HG03060 (cell line): ENCODE measurements around the gene CLDN11.
A peak's percentile ranks its signal among the peaks of the same experiment; 100 is the strongest.

Experiments used
- ATAC-seq: cut with Tn5 transposase; IDR thresholded peaks from one replicate; pipeline ENCODE4 v1.9.1; 2021; ENCODE audit warnings: low read depth, moderate number of reproducible peaks; ENCODE audit not compliant: unreplicated experiment

CLDN11 gene

DNA sequence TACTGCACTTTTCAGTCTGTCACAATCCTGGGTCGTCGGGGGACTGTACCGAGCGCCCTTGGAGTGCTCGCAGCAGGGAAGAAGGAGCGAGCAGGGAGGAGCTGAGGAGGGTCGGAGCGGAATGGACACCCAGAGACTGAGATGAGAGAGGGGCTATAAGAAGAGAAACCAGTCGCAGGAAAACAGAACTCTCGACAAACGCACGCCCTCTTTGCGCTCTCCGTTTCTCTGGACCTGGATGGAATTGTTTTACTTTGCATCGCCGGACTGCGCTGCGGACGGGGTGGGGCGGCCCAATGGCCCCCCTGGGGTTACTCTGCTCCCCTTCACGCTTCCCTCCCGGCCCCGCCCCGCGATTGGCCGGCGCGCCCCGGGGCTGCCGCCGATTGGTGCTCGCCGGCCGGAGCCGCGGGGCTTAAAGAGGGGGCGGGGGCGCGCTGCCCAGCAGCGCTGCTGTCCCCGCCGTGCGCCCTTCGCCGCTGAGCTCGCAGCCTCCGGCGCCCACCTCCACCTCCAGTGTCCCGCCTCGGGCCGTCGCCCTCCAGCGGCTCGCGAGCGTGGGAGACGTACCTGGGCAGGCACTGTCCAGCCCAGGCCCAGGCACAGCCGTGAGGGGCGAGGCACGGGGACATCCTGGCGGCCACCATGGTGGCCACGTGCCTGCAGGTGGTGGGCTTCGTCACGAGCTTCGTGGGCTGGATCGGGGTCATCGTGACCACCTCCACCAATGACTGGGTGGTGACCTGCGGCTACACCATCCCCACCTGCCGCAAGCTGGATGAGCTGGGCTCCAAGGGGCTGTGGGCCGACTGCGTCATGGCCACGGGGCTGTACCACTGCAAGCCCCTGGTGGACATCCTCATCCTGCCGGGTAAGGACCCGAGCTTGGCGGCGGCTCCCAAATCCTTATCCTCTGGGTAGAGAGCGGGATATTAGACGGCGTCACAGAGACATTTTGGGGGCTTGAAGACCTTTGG, at the start of gene CLDN11:
Gene CLDN11 (plus strand): TSS at position 447 of the 977 bp plus-strand sequence. CDS start 199 bp downstream, at position 646.
- no peak for ATAC-seq

DNA sequence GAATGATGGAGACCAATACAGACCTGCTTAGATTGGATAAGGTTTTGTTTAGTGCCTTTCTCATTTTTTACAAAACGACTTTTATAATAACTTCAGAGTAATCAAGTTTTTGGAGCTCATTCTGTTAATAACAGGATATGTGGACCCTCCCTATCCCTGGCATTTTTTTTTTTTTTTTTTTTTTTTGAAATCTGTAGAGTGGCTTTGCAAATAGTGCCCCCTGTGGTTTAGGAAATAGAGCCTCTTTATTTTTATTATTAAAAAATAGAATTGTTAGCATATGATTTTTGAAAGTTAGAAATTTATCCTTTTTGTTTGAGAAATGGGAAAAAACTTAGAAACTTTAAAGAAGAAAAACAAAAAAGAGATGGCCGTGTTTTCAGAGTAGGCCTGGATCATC, 49.7 kb upstream of the CLDN11 start:
- ATAC-seq = no peak

DNA sequence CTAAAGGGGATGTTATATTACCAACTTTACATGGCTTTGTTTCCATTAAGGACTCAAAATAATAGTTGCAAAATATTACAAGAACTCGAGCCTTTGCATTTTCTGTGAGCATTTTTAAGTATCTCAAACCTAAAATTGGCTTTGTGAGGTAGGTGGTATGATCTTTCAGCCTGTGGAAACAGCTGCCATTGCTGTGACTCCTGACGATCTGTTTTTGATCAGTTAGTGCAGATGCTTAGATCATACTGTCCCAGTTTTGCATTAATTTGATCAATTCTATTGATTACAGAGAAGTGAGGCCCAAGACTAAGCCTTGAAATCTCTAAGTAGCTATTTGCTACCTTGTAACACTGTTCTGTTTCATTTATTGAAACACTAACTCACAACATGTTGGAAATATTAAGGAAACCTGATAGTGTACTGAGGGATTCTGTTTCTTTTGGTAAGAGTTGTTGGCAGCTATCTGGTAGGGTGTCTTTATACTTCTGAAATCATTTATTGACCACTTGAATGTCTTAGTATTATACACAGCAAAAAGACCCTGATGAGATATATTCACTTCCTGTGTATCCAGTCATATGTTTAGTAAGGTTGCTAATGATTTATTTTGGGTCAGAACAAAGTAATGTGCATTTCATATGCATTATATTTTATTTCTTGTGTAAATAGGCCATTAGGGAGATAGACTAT, 46.3 kb upstream of the CLDN11 start:
- ATAC-seq = no peak

DNA sequence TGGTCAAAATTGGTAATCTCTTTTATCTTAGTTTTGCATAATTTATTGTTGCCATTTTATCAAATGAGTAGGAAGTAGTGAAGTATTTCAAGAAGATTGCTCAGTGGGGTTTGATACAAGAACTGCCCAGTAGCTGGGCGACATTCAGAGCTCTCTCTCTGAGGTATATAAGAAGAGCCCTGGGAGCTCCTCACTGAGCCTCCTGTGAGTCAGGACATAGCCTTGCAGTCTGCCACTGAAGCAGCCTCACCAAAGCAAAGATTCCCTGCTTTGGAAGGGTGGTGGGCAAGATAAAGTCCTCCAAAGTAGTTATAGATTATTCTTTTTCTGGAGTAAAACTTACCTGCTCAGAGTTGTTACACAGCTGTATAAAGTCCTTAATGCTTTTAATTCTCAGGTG, 35.1 kb upstream of the CLDN11 start:
- no peak for ATAC-seq

DNA sequence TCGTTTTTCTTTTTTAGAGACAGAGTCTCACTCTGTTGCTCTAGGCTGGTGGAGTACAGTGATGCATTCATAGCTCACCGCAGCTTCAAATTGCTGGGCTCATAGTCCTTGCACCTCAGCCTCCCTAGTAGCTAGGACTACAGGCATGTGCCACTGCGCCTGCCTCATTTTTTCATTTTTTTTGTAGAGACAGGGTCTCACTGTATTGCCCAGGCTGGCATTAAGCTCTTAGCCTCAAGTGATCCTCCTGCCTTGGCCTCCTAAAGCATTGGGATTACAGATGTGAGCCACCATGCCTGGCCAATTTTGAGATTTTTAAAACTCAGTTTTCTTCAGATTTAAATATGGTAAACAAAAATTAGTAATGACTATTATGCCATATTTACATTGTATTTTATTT, 32.2 kb upstream of the CLDN11 start:
- no peak for ATAC-seq

DNA sequence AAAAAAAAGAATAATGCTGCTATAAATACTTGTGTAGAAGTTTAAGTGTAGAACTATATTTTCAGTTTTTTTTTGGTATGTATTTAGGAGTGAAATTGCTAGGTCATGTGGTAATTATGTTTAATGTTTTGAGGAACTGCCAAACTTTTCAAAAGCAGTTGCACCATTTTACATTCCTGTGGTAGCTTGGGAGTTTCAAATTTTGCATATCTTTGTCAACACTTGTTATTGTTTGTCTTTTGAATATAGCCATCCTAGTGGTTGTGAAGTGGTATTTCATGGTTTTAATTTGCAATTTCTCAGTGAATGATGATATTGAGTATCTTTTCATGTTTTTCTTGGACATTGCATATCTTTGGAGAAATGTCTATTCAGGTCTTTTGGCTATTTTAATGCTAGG, 30.7 kb upstream of the CLDN11 start:
- ATAC-seq = no peak

DNA sequence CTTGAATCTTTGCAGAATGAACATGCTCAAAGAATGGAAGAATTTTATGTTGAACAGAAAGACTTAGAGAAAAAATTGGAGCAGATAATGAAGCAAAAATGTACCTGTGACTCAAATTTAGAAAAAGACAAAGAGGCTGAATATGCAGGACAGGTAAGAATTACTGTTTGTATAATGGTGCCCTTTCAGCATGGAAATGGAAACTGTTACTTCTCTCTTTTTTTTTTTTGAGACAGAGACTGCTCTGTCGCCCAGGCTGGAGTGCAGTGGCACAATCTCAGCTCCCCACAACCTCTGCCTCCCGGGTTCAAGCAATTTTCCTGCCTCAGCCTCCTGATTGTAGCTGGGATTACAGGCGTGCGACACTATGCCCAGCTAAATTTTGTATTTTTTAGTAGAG, 27.6 kb upstream of the CLDN11 start:
- ATAC-seq = no peak

DNA sequence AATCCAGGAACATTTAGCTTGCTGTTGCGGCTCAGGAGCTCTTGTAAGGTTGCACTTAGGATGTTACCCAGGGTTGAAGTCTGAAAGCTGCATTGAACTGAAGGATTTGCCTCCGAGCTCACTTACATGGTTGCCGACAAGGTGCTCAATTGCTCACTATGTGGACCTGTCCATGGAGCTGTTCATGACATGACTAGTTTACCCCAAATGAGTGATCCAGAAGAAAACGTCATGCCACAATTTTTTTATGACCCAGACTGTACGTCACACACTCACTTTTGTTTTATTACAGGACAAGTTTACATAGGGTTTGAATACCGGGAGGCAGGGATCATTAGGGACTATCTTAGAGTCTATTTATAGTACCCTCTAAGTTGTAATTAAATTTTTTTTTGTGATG, 21.0 kb upstream of the CLDN11 start:
- ATAC-seq = no peak

DNA sequence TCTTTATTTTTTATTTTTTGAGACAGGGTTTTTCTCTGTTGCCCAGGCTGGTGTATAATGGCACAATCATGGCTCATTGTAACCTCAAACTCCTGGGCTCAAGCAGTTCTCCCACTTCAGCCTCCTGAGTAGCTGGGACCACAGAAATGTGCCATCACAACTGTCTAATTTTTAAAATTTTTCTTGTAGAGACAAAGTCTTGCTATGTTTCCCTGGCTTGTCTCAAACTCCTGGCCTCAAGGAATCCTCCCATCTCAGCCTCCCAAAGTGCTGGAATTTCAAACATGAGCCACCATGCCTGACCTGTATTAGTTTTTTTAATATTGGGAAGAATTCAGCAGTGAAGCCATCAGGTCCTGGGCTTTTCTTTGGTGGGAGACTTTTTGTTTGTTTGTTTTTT, 13.6 kb upstream of the CLDN11 start:
- no peak for ATAC-seq

DNA sequence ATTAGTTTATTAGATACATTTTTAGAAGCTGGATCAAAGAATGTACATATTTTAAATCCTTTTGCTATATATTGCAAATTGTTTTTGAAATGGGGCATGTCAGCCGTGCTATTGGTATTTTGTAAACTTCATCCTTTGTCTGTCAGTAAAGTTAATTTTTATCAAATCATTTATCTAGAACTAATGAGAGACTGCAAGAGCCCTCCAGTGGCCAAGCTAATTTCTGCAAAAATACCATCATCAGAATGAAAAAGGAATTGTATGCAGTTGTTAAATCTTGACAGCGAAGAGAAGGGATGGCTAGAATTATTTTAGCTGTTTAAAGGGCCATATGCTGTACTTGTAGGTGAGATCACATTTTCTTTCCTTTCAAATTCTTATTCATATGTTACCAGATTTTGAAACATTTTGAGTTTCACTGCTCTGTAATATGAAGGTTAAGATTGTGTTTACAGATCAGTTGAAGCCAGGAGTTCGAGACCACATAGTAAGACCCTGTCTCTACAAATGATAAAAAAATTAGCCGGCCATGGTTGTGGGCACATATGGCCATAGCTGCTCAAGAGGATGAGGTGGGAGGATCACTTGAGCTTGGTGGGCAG, 8.1 kb upstream of the CLDN11 start:
- no peak for ATAC-seq

DNA sequence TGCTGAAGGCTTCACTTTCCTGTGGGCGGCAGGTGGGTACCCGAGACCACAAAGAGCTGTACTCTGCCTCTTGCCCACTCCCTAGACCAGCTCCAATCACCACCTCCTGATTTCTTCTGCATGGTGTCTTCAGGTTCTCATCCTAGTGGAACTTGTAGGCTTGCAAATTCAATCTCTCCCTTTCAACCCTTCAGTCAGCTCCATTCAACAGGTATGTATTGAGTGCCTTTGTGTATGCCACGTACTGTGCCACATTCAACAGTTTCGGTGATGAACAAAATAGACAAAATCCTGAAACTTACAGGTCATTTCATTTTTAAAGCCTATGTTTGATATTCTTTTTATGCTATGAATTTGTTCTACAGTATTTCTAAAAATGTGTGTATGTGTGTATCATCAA, 5.4 kb upstream of the CLDN11 start:
- ATAC-seq = no peak

DNA sequence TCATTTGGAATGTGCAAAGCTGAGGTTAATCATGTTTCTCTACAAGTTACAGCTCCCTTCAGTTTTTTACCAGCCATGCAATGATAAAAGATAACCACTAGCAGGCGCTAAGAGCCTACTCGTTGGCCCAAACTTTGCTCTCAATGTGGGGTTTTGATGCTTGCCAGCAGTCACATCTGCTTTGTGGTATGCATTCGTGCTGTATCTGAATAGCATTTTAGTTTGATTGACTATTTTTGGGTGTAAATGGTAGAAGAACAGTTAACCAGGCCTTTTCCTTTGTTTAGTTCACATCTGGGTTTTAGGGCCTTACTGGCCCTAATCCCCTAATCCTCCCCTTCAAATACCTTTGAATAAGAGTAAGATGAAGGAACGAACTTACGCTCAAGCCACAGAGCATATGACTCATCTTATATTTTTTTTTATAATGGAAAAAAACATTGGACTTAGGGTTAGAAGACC, 4.4 kb upstream of the CLDN11 start:
- peak; percentile 48 for ATAC-seq

DNA sequence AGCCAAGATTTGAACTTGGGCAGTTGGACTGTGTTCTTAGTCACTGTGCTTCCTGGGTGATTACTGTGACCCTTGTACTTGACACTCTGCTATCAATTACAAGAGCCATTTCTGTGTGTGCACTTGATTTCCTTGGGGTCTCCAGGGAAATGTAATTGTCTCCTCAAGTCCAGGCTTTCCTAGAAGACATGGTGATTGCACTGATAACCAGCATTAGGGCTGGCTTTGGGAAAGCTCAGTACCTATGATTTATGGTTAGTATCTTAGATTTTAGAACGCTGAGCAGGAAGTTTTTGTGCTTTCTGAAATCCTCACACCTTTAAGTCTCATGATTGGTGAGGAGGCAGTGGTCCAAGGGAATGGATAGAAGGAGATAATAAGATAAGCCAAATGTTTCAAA, 1.6 kb upstream of the CLDN11 start:
- no peak for ATAC-seq

DNA sequence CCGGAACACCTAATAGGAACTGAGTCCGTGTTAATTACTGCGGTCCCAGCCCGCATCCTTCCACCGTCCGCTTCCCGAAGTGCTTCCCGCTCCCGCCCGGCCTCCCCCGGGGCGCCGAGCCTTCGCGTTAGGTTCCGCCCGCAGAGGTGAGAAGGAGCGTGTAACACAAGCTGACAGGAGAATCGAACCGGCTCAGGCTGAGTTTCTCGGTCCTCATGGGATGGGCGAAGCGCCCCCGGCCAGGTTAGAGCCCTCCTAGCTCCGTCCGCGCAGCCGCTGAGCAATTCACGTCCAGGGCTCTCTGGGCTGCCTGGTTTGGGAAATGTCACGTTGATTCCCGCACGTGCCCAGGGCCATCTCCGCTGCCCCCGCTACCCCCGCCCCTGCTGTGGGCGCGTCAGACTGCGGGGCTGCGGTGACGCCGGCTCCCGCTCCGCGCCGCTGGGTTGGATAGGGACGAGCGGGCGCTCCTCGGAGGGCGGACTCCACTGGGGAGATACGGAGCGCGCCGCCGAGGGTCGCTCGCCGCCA, 954 bp downstream of the CLDN11 start:
- no peak for ATAC-seq

DNA sequence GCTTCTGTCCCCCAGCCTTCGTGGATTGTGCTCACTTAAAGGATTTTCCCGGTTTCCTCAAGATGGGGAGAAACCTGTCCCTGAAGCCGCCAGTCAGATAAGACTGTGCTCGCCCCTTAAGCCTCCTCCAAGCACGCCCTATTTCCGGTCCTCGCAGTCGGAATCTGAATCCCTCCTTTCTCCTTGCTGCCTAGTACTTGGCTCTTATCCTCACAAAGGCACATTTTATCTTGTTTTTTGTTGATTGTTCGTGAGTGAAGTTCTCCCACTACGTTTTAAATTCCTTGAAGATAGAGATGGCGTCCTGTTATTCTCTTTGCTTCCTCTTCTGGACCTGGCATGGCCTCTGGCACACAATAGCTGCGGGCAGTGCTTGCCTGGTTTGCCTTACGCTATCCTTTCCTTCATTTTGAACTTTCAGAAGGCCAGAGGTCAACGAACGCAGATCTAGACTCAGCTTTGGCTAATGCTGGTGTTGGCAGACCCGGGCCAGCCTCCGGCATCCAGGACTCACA, 1.7 kb downstream of the CLDN11 start:
- no peak for ATAC-seq

DNA sequence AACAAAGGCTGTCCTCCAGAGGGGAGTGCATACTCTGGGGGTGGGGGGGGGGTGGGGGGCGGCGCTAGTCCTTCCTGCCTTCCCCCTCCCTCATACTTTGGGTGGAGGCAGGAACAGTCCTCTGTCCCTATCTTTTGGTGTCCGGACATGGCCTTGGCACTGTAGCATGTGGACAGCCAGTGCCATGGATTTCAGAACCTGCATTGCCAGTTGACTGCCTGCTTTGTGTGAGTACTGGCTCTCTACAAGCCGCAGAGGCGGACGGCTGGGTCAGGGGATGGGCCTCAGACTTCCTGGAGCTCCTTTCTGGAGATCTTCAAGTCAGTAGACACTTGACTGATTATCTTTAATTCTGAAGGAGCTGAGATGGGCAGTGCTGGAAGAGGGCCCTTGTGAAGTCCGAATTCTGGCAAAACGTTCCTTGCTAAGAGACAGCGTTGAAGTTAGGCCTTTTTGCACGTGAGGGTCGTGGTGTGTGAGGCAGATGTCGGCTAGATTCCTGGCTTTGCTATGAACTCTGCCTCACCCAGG, 2.5 kb downstream of the CLDN11 start:
- ATAC-seq = no peak

DNA sequence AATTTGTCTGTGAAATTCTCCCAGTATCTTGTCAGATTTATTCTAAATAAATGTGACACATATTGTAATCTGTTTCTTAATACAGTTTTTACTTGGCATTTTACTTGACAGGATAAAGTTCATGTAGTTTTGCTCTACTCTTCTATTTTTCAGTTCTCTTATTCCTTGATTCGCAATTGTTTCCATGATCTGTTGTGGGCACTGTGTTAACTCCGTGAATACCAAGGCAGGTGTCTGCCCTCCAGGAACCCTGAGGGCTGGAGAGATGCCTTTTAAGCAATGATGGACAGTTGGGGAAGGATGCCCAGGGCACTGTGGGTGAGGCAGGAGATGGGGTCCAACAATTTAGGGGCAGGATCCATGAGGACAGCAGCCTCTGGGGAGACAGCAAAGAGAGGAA, 3.1 kb downstream of the CLDN11 start:
- no peak for ATAC-seq

DNA sequence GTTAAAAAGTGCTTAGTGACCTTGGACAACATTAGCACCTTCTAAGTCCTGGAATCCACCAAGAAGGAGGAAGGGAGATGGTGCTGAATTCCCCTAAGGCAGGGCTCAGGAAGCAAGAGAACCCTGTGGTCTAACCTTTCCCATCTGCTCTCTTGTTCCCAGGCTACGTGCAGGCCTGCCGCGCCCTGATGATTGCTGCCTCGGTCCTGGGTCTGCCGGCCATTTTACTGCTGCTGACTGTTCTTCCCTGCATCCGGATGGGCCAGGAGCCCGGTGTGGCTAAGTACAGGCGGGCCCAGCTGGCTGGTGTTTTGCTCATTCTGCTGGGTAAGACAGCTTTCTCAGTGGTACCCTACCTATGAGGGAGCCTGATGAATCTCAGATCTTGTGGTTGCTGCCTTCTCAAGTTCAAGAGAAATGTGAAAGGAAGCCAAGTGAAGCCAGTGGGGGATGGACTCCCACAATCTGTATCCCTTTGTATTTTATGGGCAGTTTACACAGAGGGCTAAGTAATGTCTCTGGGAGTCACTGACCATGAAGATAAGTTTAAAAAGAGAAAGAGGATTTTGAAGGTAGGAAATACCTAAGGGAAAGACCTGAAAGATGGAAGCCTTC, 4.4 kb downstream of the CLDN11 start:
- no peak for ATAC-seq

DNA sequence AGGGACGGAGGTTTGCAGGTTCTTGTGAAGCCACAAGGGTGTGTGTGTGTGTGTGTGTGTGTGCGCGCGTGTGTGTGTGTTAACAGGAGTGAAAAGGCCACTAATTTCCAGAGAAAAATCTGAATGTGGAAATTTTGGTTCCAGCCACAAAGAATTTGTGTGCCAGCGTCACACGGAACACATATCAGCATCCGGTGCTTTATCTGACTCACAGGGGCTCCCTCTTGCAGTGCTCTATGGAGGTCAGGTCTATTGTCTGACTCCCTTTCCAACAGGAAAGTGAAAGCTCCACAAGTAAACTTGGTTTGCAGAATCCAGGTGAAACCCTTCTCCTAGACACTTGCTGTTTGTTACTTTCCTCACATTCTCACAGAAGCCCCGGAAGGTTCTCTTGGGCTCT, 6.2 kb downstream of the CLDN11 start:
- no peak for ATAC-seq
